ENCODE measurements around the gene FAM221A. TPM values are rescaled to one million over a fixed set of nuclear protein-coding genes. Genes with fewer than 3 reads are reported as not detected.

Gene FAM221A
- total RNA-seq, 1 donor from 2014 or later, result 2.2 TPM

GRCh38 chr7:23713285-23714149 is 33.5 kb downstream of the FAM221A start:
- H3K9me3 Mint-ChIP-seq (ENCODE audit: low read depth), result peaks cover 3% of the 10 kb centered on the region
- H3K27me3 Mint-ChIP-seq (ENCODE audit: low read depth), result no peaks in the 10 kb centered on the region
- no peak for DNase-seq (ENCODE audit: low spot score)
- H3K36me3 Mint-ChIP-seq (ENCODE audit: low read depth), result no peaks in the 10 kb centered on the region
- H3K4me3 Mint-ChIP-seq (ENCODE audit: unreplicated experiment), result no peak overlapping the region
- H3K4me1 Mint-ChIP-seq (ENCODE audit: low read depth), result peaks cover 12% of the 10 kb centered on the region
- TF ChIP-seq CTCF (IDR thresholded peaks at IDR 0.05), result no peak
- no peak overlapping the region for H3K27ac Mint-ChIP-seq (ENCODE audit: unreplicated experiment)

- Mint-ChIP-seq H3K27me3 (ENCODE audit: low read depth) (no peaks in the 10 kb centered on the region), H3K4me1 (ENCODE audit: low read depth) (peaks cover 12% of the 10 kb centered on the region), H3K9me3 (ENCODE audit: low read depth) (no peaks in the 10 kb centered on the region), H3K27ac (ENCODE audit: unreplicated experiment) (no peak overlapping the region), H3K4me3 (ENCODE audit: unreplicated experiment) (no peak overlapping the region), H3K36me3 (ENCODE audit: low read depth) (no peaks in the 10 kb centered on the region)
- TF ChIP-seq CTCF (IDR thresholded peaks at IDR 0.05), result no peak
- DNase-seq (ENCODE audit: low spot score), result no peak
Measured at GRCh38 chr7:23714150-23714464, 34.1 kb downstream of the FAM221A start.

- no peaks in the 10 kb centered on the region for H3K9me3 Mint-ChIP-seq (ENCODE audit: low read depth)
- no peak overlapping the region for H3K4me3 Mint-ChIP-seq (ENCODE audit: unreplicated experiment)
- no peaks in the 10 kb centered on the region for H3K27me3 Mint-ChIP-seq (ENCODE audit: low read depth)
- DNase-seq (ENCODE audit: low spot score), result no peak
- no peaks in the 10 kb centered on the region for H3K36me3 Mint-ChIP-seq (ENCODE audit: low read depth)
- TF ChIP-seq CTCF (IDR thresholded peaks at IDR 0.05), result no peak
- peaks cover 12% of the 10 kb centered on the region for H3K4me1 Mint-ChIP-seq (ENCODE audit: low read depth)
- H3K27ac Mint-ChIP-seq (ENCODE audit: unreplicated experiment), result no peak overlapping the region
Measured at GRCh38 chr7:23714579-23714978, 34.6 kb downstream of the FAM221A start.

GRCh38 chr7:23715099-23715498 is 35.1 kb downstream of the FAM221A start:
- Mint-ChIP-seq H3K27me3 (ENCODE audit: low read depth) (no peaks in the 10 kb centered on the region), H3K9me3 (ENCODE audit: low read depth) (no peaks in the 10 kb centered on the region), H3K27ac (ENCODE audit: unreplicated experiment) (no peak overlapping the region), H3K4me3 (ENCODE audit: unreplicated experiment) (no peak overlapping the region), H3K4me1 (ENCODE audit: low read depth) (peaks cover 12% of the 10 kb centered on the region), H3K36me3 (ENCODE audit: low read depth) (no peaks in the 10 kb centered on the region)
- DNase-seq (ENCODE audit: low spot score), result no peak
- TF ChIP-seq CTCF (IDR thresholded peaks at IDR 0.05), result no peak

- no peak overlapping the region for H3K4me3 Mint-ChIP-seq (ENCODE audit: unreplicated experiment)
- no peaks in the 10 kb centered on the region for H3K27me3 Mint-ChIP-seq (ENCODE audit: low read depth)
- H3K36me3 Mint-ChIP-seq (ENCODE audit: low read depth), result no peaks in the 10 kb centered on the region
- no peak for DNase-seq (ENCODE audit: low spot score)
- no peaks in the 10 kb centered on the region for H3K9me3 Mint-ChIP-seq (ENCODE audit: low read depth)
- H3K27ac Mint-ChIP-seq (ENCODE audit: unreplicated experiment), result no peak overlapping the region
- no peak for TF ChIP-seq CTCF (IDR thresholded peaks at IDR 0.05)
- H3K4me1 Mint-ChIP-seq (ENCODE audit: low read depth), result peaks cover 6% of the 10 kb centered on the region
Measured at GRCh38 chr7:23717788-23718187, 37.8 kb downstream of the FAM221A start.
